Measurements from ENCODE around the gene IL34. TPM values are rescaled to one million over a fixed set of nuclear protein-coding genes. Genes with fewer than 3 reads are reported as not detected.

IL34 gene
- total and polyA plus RNA-seq, 2 of the 8 experiments (the other 6 are each of a cell fraction or from before 2014, with no cell fraction given) = 4.6 to 5.6 TPM

DNA sequence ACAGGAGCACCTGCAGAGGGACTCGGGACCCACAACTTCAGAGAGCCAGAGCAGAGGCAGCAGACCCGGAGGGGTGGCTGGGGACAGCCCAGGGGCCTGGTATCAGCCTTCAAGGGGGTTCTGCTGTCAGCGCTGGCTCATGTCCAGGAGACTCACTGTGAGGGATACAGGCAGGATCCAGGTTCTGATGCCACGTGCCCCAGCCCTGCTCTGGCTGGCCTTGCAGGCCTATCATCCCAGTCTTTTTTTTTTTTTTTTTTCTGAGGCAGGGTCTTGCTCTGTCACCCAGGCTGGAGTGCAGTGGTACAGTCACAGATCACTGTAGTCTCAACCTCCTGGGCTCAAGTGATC is 48.5 kb downstream of the IL34 start (continued):
- TF ChIP-seq, protein P1, sequence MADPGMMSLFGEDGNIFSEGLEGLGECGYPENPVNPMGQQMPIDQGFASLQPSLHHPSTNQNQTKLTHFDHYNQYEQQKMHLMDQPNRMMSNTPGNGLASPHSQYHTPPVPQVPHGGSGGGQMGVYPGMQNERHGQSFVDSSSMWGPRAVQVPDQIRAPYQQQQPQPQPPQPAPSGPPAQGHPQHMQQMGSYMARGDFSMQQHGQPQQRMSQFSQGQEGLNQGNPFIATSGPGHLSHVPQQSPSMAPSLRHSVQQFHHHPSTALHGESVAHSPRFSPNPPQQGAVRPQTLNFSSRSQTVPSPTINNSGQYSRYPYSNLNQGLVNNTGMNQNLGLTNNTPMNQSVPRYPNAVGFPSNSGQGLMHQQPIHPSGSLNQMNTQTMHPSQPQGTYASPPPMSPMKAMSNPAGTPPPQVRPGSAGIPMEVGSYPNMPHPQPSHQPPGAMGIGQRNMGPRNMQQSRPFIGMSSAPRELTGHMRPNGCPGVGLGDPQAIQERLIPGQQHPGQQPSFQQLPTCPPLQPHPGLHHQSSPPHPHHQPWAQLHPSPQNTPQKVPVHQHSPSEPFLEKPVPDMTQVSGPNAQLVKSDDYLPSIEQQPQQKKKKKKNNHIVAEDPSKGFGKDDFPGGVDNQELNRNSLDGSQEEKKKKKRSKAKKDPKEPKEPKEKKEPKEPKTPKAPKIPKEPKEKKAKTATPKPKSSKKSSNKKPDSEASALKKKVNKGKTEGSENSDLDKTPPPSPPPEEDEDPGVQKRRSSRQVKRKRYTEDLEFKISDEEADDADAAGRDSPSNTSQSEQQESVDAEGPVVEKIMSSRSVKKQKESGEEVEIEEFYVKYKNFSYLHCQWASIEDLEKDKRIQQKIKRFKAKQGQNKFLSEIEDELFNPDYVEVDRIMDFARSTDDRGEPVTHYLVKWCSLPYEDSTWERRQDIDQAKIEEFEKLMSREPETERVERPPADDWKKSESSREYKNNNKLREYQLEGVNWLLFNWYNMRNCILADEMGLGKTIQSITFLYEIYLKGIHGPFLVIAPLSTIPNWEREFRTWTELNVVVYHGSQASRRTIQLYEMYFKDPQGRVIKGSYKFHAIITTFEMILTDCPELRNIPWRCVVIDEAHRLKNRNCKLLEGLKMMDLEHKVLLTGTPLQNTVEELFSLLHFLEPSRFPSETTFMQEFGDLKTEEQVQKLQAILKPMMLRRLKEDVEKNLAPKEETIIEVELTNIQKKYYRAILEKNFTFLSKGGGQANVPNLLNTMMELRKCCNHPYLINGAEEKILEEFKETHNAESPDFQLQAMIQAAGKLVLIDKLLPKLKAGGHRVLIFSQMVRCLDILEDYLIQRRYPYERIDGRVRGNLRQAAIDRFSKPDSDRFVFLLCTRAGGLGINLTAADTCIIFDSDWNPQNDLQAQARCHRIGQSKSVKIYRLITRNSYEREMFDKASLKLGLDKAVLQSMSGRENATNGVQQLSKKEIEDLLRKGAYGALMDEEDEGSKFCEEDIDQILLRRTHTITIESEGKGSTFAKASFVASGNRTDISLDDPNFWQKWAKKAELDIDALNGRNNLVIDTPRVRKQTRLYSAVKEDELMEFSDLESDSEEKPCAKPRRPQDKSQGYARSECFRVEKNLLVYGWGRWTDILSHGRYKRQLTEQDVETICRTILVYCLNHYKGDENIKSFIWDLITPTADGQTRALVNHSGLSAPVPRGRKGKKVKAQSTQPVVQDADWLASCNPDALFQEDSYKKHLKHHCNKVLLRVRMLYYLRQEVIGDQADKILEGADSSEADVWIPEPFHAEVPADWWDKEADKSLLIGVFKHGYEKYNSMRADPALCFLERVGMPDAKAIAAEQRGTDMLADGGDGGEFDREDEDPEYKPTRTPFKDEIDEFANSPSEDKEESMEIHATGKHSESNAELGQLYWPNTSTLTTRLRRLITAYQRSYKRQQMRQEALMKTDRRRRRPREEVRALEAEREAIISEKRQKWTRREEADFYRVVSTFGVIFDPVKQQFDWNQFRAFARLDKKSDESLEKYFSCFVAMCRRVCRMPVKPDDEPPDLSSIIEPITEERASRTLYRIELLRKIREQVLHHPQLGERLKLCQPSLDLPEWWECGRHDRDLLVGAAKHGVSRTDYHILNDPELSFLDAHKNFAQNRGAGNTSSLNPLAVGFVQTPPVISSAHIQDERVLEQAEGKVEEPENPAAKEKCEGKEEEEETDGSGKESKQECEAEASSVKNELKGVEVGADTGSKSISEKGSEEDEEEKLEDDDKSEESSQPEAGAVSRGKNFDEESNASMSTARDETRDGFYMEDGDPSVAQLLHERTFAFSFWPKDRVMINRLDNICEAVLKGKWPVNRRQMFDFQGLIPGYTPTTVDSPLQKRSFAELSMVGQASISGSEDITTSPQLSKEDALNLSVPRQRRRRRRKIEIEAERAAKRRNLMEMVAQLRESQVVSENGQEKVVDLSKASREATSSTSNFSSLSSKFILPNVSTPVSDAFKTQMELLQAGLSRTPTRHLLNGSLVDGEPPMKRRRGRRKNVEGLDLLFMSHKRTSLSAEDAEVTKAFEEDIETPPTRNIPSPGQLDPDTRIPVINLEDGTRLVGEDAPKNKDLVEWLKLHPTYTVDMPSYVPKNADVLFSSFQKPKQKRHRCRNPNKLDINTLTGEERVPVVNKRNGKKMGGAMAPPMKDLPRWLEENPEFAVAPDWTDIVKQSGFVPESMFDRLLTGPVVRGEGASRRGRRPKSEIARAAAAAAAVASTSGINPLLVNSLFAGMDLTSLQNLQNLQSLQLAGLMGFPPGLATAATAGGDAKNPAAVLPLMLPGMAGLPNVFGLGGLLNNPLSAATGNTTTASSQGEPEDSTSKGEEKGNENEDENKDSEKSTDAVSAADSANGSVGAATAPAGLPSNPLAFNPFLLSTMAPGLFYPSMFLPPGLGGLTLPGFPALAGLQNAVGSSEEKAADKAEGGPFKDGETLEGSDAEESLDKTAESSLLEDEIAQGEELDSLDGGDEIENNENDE (IDR thresholded peaks at IDR 0.05; ENCODE audit: insufficient replicate concordance, low read length) = no peak
- no peak for TF ChIP-seq SRF (IDR thresholded peaks at IDR 0.05; ENCODE audit: low read depth, low read length)

Data from H1 (cell line).